ENCODE results near the gene ADGRV1.

The ADGRV1 gene

GRCh38 chr5:90558344-90559192, at the start of gene ADGRV1:
ADGRV1 (plus strand) TSS chr5:90558797; CDS start chr5:90558896, 99 bp downstream.
- DNase-seq, result no peak

GRCh38 chr5:90510438-90510837, 48.2 kb upstream of the ADGRV1 start:
- DNase-seq, result no peak

GRCh38 chr5:90514520-90514919, 44.1 kb upstream of the ADGRV1 start:
- no peak for DNase-seq

- DNase-seq, result no peak
These were observed 39.9 kb upstream of the ADGRV1 start for GRCh38 chr5:90518661-90519060.

- DNase-seq, result no peak
These were observed 39.5 kb upstream of the ADGRV1 start for GRCh38 chr5:90519081-90519480.

GRCh38 chr5:90528601-90529193, 29.9 kb upstream of the ADGRV1 start:
- peak in 1 of 2 experiments; percentile 11 for DNase-seq

- peak; percentile 86 to 88 for DNase-seq
These were observed 29.2 kb upstream of the ADGRV1 start, which contains the start of gene LYSMD3 for GRCh38 chr5:90529194-90529938. LYSMD3 (minus strand) TSS chr5:90529584; CDS start chr5:90525289, 4,295 bp downstream.

- DNase-seq, result peak; percentile 59 to 64
These were observed 28.5 kb upstream of the ADGRV1 start for GRCh38 chr5:90529939-90530677.

GRCh38 chr5:90530736-90531487, 27.7 kb upstream of the ADGRV1 start:
- no peak for DNase-seq

- no peak for DNase-seq
These were observed 24.8 kb upstream of the ADGRV1 start for GRCh38 chr5:90533794-90534193.

GRCh38 chr5:90534922-90535321, 23.7 kb upstream of the ADGRV1 start:
- no peak for DNase-seq

GRCh38 chr5:90542827-90543519, 15.6 kb upstream of the ADGRV1 start:
- no peak for DNase-seq

GRCh38 chr5:90545511-90545910, 13.1 kb upstream of the ADGRV1 start:
- DNase-seq, result no peak

GRCh38 chr5:90546216-90546837, 12.3 kb upstream of the ADGRV1 start:
- DNase-seq, result no peak

GRCh38 chr5:90547072-90547536, 11.5 kb upstream of the ADGRV1 start:
- no peak for DNase-seq

- no peak for DNase-seq
These were observed 10.5 kb upstream of the ADGRV1 start for GRCh38 chr5:90548069-90548593.

- DNase-seq, result no peak
These were observed 9.4 kb upstream of the ADGRV1 start for GRCh38 chr5:90549223-90549622.

GRCh38 chr5:90549729-90550275, 8.8 kb upstream of the ADGRV1 start:
- no peak for DNase-seq

- DNase-seq, result no peak
These were observed 7.6 kb upstream of the ADGRV1 start for GRCh38 chr5:90550963-90551362.

GRCh38 chr5:90551376-90551775, 7.2 kb upstream of the ADGRV1 start:
- no peak for DNase-seq
